Heart left ventricle (tissue), 13 donors: ENCODE data around the gene IFT43.

Source experiments
- CTCF ChIP-seq, 12 donors: fragments of 200-600 bp; sonication (generic) in 4 of 12; IDR thresholded peaks; one replicate each; pipeline versions ENCODE4 v1.5.0 to v1.8.0; 2018 to 2022; ENCODE audit warnings: antibody characterized with exemption in 12 of 12, mild to moderate bottlenecking in 5 of 12
- POLR2A ChIP-seq, 2 donors: fragments of 450-650 bp; IDR thresholded peaks; one replicate each; pipeline ENCODE4 v1.6.1; 2017; ENCODE audit warnings: antibody characterized with exemption in 2 of 2, mild to moderate bottlenecking in 2 of 2, moderate library complexity in 2 of 2
- donor health status: ischemic (EF 13 %, LVEDD 7.1; RV severe dilation, severe dysfunction).
- donor health status: DM: no; HTN: yes; CAD: no.
- donor health status: DM: no; HTN: no; CAD: no.
- donor health status: ischemic (EF 25% LVEDD 6.9; RV normal size, moderate dysfunction).
- donor health status: ischemic (EF 25% LVEDD 5.7; RV mildly dilated, moderate dysfunction).
- donor health status: ischemic (EF 35%, LVEDD 5.7; RV mildly dilated, moderate dysfunction).
- donor health status: nonischemic (EF 11% LVEDD 7.7; RV severe dilation, severe dysfunction).
- donor health status: DM: yes; HTN: yes; CAD: no.
- donor health status: PGD.
- donor health status: ischemic (EF 29% LVEDD 5.4; RV normal size, mild dysfunction).
- donor health status: nonischemic (EF 23%, LVEDD 6.1; RV moderate dilation, normal function).

- TF ChIP-seq CTCF (IDR thresholded peaks at IDR 0.05), result no peak
- TF ChIP-seq POLR2A (IDR thresholded peaks at IDR 0.05), result no peak
Observed at GRCh38 chr14:75969891-75970290, 15.7 kb upstream of the IFT43 start.
